HEK293 (cell line): ENCODE measurements around the gene TMC3.

Source experiments
- CTCF ChIA-PET: fragments of 350-600 bp; formaldehyde crosslinking; extraction: SDS; loops from one replicate; lab custom pipeline; 2021; ENCODE audit warnings: antibody characterized with exemption; lab: Yijun Ruan, JAX
- POLR2A ChIA-PET: fragments of 300-600 bp; formaldehyde crosslinking; extraction: SDS; loops from one replicate; lab custom pipeline; 2020; ENCODE audit warnings: antibody characterized with exemption, inconsistent platforms; lab: Yijun Ruan, JAX
- H3K27ac ChIP-seq: fragments of 200-500 bp; sonication (Bioruptor generic); 2 replicates; pipeline ENCODE4 v1.5.1; 2014; ENCODE audit warnings: low read depth, low read length, control low read depth, inconsistent platforms; ENCODE audit errors: extremely low read depth
- H3K36me3 ChIP-seq, 2 experiments: fragments of 200-500 bp in 1 of 2; sonication (Bioruptor generic) in 1 of 2; 1 replicate in 1 of 2; 2 replicates in 1 of 2; pipeline ENCODE4 v1.5.1; 2014 to 2017; ENCODE audit warnings: inconsistent platforms in 2 of 2, low read length in 2 of 2; ENCODE audit not compliant: control insufficient read depth in 2 of 2, insufficient read depth in 1 of 2
- H3K4me1 ChIP-seq: fragments of 200-500 bp; sonication (Bioruptor generic); 2 replicates; pipeline ENCODE4 v1.5.1; 2014; ENCODE audit warnings: mild to moderate bottlenecking, low read length, inconsistent platforms; ENCODE audit not compliant: control insufficient read depth, insufficient read depth
- H3K4me3 ChIP-seq: 2 replicates; pipeline ENCODE4 v1.5.1; 2011; ENCODE audit warnings: low read depth, mild to moderate bottlenecking, control low read depth, low read length, moderate library complexity
- H3K9me3 ChIP-seq: fragments of 200-500 bp; sonication (Bioruptor generic); 2 replicates; pipeline ENCODE4 v1.5.1; 2014; ENCODE audit warnings: low read depth, low read length, inconsistent platforms; ENCODE audit not compliant: control insufficient read depth, insufficient read depth
- HOXD13 ChIP-seq: sonication (generic); formaldehyde crosslinking; IDR thresholded peaks from 2 replicates; pipeline ENCODE4 v1.8.0; 2022; ENCODE audit warnings: missing genetic modification reagents, borderline replicate concordance
- MYNN ChIP-seq: fragments of 450-650 bp; formaldehyde crosslinking; IDR thresholded peaks from 2 replicates; pipeline ENCODE4 v1.5.1; 2016; ENCODE audit warnings: missing biosample characterization, missing genetic modification characterization, borderline replicate concordance
- PRDM1 ChIP-seq: fragments of 450-650 bp; formaldehyde crosslinking; IDR thresholded peaks from 2 replicates; pipeline ENCODE4; 2016; ENCODE audit warnings: missing biosample characterization, missing genetic modification characterization
- ZFP3 ChIP-seq: fragments of 450-650 bp; formaldehyde crosslinking; IDR thresholded peaks from 2 replicates; pipeline ENCODE4 v1.5.1; 2016; ENCODE audit warnings: low read depth, missing biosample characterization, missing genetic modification characterization
- ZIC2 ChIP-seq: fragments of 450-650 bp; formaldehyde crosslinking; IDR thresholded peaks from 2 replicates; pipeline ENCODE4 v1.5.1; 2016; ENCODE audit warnings: missing biosample characterization, missing genetic modification characterization
- ZNF138 ChIP-seq: fragments of 450-650 bp; formaldehyde crosslinking; IDR thresholded peaks from 2 replicates; pipeline ENCODE4 v1.5.1; 2016; ENCODE audit warnings: missing biosample characterization, missing genetic modification characterization, borderline replicate concordance
- ZNF211 ChIP-seq: fragments of 450-650 bp; formaldehyde crosslinking; IDR thresholded peaks from 2 replicates; pipeline ENCODE4 v1.5.1; 2016; ENCODE audit warnings: low read depth, missing biosample characterization, missing genetic modification characterization
- ZNF23 ChIP-seq: fragments of 450-650 bp; formaldehyde crosslinking; IDR thresholded peaks from 2 replicates; pipeline ENCODE4 v1.5.1; 2016; ENCODE audit warnings: missing biosample characterization, missing genetic modification characterization, borderline replicate concordance
- ZNF274 ChIP-seq, 2 experiments: fragments of 200-500 bp in 1 of 2; fragments of 450-650 bp in 1 of 2; sonication (Bioruptor generic) in 1 of 2; formaldehyde crosslinking in 1 of 2; IDR thresholded peaks; 2 replicates each; pipeline versions ENCODE4 v1.5.1 to v1.6.1; 2014 to 2016; ENCODE audit warnings: borderline replicate concordance in 1 of 2, inconsistent platforms in 1 of 2, low read length in 1 of 2, missing biosample characterization in 1 of 2, missing genetic modification characterization in 1 of 2
- ZNF311 ChIP-seq: fragments of 450-650 bp; formaldehyde crosslinking; IDR thresholded peaks from 2 replicates; pipeline ENCODE4 v1.5.1; 2017; ENCODE audit warnings: missing biosample characterization, missing genetic modification characterization, borderline replicate concordance
- ZNF335 ChIP-seq: fragments of 450-650 bp; formaldehyde crosslinking; conservative IDR thresholded peaks from 2 replicates; pipeline ENCODE4 v1.5.1; 2016; ENCODE audit warnings: missing biosample characterization, missing genetic modification characterization
- ZNF404 ChIP-seq: fragments of 450-650 bp; formaldehyde crosslinking; IDR thresholded peaks from 2 replicates; pipeline ENCODE4 v1.5.1; 2017; ENCODE audit warnings: missing biosample characterization, missing genetic modification characterization
- ZNF416 ChIP-seq: fragments of 450-650 bp; formaldehyde crosslinking; IDR thresholded peaks from 2 replicates; pipeline ENCODE4 v1.5.1; 2016; ENCODE audit warnings: missing biosample characterization, missing genetic modification characterization
- ZNF433 ChIP-seq: fragments of 450-650 bp; formaldehyde crosslinking; IDR thresholded peaks from 2 replicates; pipeline ENCODE4 v1.5.1; 2016; ENCODE audit warnings: missing biosample characterization, missing genetic modification characterization, low read depth
- ZNF510 ChIP-seq: fragments of 450-650 bp; formaldehyde crosslinking; IDR thresholded peaks from 2 replicates; pipeline ENCODE4 v1.5.1; 2018; ENCODE audit warnings: mild to moderate bottlenecking, missing genetic modification characterization, missing biosample characterization; ENCODE audit not compliant: insufficient replicate concordance
- ZNF660 ChIP-seq: fragments of 450-650 bp; IDR thresholded peaks from 2 replicates; pipeline ENCODE4 v1.5.1; 2018; ENCODE audit warnings: missing biosample characterization, mild to moderate bottlenecking, missing genetic modification characterization
- TF ChIP-seq, protein P1 (sequence below): IDR thresholded peaks from 2 replicates; pipeline ENCODE4 v1.6.1; 2011; ENCODE audit warnings: mild to moderate bottlenecking, low read depth, low read length, borderline replicate concordance
- TF ChIP-seq, protein P2 (sequence below): fragments of 450-650 bp; formaldehyde crosslinking; IDR thresholded peaks from 2 replicates; pipeline ENCODE4 v1.5.1; 2016; ENCODE audit warnings: missing biosample characterization, missing genetic modification characterization
- TF ChIP-seq, protein P3 (sequence below): fragments of 450-650 bp; formaldehyde crosslinking; IDR thresholded peaks from 2 replicates; pipeline ENCODE4 v1.5.1; 2016; ENCODE audit warnings: missing biosample characterization, missing genetic modification characterization

Gene TMC3

DNA sequence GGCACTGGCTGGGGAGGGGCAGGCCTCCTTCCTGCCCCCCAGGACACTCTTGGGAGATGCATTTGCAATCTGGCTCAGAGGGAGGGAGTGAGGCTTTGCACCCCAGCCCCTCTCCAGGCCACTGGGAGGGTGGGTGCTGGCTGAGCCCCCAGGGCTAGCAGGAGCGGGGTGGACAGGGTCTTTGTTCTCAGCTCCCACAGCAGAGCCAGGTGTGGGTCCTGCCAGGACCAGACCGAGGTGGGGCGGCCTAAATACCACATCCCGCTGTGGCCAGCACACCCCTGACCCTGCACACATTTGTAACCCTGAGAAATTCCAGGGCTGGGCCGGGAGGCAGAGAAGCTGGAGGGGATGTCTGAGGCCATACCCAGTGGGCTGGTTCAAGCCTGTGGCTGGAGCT is 91.1 kb downstream of the TMC3 start (continued):
- TF ChIP-seq, protein P1, sequence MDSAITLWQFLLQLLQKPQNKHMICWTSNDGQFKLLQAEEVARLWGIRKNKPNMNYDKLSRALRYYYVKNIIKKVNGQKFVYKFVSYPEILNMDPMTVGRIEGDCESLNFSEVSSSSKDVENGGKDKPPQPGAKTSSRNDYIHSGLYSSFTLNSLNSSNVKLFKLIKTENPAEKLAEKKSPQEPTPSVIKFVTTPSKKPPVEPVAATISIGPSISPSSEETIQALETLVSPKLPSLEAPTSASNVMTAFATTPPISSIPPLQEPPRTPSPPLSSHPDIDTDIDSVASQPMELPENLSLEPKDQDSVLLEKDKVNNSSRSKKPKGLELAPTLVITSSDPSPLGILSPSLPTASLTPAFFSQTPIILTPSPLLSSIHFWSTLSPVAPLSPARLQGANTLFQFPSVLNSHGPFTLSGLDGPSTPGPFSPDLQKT = no peak
- TF ChIP-seq ZIC2 (tag by site-specific recombination) = no peak

DNA sequence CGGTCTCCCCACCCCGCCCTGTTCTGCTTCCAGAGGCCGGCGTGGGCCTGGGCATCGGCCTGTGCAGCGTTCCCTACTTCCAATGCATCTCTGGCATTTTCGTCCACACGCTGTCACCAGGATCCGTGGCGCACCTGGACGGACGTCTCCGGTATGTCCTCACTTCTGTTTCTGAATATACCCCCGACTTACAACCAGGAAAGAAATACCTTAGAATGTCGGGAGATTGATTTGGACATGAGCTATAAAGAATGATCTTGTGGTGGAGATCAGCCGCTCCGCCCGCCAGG is 91.5 kb downstream of the TMC3 start:
- Histone ChIP-seq H3K4me3 (no peak overlapping the region), H3K9me3 (no peaks in the 10 kb centered on the region), H3K36me3 (no peaks in the 10 kb centered on the region), H3K4me1 (0 out of 2 replicates have a peak, but pooled peaks cover 2% of the 10 kb centered on the region), H3K27ac (no peak overlapping the region)
- ChIA-PET CTCF (interaction anchor here (1.0 to 2.0 kb wide), 3 partner anchors 8 to 16 kb away, joined by 4 to 7 read pairs (median 6); no protein-coding TSS in a partner anchor), POLR2A (no interaction called here)
- TF ChIP-seq ZNF23 (tag by site-specific recombination) (no peak), ZNF510 (tag by site-specific recombination) (no peak), ZNF211 (no peak), ZNF404 (no peak), ZNF274 (IDR thresholded peaks at IDR 0.05; ENCODE audit: low read length) (no peak), ZNF274 (tag by site-specific recombination; IDR thresholded peaks at IDR 0.05; ENCODE audit: borderline replicate concordance) (no peak), ZNF335 (no peak), ZNF433 (tag by site-specific recombination) (no peak), ZNF416 (tag by site-specific recombination) (no peak), ZNF311 (no peak)

DNA sequence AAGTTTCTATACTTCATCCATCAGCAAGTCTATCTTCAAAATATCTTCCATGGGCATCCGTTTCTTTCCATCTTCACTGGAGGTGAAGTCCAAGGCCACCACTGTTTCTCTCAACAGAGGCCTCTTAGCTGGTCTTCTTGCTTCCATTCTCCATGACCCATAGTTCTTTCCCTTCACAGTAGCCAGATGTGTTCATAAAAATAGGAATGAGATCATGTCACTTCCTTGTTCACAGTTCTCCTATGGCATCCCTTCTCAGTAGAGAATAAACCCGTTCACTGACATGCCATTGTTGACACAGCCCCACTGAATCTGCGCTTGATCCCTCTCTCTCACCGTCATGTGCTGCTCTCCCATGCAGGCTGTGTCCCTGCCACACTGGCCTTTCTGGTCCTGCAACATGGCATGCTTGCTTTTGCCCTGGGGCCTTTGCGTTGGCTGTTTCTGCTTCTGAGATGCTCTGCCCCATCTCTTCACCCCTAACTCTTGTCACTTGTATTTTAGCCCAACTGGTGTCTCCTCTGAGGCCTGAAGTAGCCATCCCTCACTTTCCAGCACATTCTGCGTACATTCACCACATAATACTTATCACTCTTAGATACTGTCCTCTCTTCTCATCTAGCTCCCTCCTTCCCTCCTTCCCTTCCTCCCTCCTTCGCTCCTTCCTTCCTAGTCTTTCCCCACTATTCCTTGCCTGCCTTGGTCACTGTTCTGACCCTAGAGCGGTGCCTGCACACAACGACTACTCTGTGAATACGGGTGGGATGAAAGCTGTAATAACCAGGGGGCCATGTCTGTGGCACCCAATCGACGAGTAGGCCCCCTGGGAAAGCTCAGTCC is 92.0 kb downstream of the TMC3 start:
- Histone ChIP-seq H3K4me1 (0 out of 2 replicates have a peak, but pooled peaks cover 2% of the 10 kb centered on the region), H3K36me3 (no peaks in the 10 kb centered on the region), H3K27ac (no peak overlapping the region), H3K4me3 (no peak overlapping the region), H3K9me3 (no peaks in the 10 kb centered on the region; the same call in 1 of the 2 replicates)
- ChIA-PET CTCF (interaction anchor here (1.5 to 4.3 kb wide), 3 partner anchors 8 to 118 kb away, joined by 6 to 44 read pairs (median 7); no protein-coding TSS in a partner anchor), POLR2A (no interaction called here)
- TF ChIP-seq MYNN (tag by site-specific recombination) = no peak
- TF ChIP-seq, protein P2, sequence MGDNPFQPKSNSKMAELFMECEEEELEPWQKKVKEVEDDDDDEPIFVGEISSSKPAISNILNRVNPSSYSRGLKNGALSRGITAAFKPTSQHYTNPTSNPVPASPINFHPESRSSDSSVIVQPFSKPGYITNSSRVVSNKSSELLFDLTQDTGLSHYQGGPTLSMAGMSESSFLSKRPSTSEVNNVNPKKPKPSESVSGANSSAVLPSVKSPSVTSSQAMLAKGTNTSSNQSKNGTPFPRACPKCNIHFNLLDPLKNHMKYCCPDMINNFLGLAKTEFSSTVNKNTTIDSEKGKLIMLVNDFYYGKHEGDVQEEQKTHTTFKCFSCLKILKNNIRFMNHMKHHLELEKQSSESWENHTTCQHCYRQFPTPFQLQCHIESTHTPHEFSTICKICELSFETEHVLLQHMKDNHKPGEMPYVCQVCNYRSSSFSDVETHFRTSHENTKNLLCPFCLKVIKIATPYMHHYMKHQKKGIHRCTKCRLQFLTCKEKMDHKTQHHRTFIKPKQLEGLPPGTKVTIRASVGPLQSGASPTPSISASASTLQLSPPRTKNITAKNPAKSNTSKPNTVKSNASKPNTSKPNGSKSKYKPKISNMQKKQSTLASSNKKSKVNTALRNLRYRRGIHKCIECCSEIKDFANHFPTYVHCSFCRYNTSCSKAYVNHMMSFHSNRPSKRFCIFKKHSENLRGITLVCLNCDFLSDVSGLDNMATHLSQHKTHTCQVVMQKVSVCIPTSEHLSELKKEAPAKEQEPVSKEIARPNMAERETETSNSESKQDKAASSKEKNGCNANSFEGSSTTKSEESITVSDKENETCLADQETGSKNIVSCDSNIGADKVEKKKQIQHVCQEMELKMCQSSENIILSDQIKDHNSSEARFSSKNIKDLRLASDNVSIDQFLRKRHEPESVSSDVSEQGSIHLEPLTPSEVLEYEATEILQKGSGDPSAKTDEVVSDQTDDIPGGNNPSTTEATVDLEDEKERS (tag by site-specific recombination) = no peak
- TF ChIP-seq, protein P3, sequence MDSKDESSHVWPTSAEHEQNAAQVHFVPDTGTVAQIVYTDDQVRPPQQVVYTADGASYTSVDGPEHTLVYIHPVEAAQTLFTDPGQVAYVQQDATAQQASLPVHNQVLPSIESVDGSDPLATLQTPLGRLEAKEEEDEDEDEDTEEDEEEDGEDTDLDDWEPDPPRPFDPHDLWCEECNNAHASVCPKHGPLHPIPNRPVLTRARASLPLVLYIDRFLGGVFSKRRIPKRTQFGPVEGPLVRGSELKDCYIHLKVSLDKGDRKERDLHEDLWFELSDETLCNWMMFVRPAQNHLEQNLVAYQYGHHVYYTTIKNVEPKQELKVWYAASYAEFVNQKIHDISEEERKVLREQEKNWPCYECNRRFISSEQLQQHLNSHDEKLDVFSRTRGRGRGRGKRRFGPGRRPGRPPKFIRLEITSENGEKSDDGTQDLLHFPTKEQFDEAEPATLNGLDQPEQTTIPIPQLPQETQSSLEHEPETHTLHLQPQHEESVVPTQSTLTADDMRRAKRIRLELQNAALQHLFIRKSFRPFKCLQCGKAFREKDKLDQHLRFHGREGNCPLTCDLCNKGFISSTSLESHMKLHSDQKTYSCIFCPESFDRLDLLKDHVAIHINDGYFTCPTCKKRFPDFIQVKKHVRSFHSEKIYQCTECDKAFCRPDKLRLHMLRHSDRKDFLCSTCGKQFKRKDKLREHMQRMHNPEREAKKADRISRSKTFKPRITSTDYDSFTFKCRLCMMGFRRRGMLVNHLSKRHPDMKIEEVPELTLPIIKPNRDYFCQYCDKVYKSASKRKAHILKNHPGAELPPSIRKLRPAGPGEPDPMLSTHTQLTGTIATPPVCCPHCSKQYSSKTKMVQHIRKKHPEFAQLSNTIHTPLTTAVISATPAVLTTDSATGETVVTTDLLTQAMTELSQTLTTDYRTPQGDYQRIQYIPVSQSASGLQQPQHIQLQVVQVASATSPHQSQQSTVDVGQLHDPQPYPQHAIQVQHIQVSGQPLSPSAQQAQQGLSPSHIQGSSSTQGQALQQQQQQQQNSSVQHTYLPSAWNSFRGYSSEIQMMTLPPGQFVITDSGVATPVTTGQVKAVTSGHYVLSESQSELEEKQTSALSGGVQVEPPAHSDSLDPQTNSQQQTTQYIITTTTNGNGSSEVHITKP (tag by site-specific recombination) = no peak
- no peak for TF ChIP-seq ZNF660 (tag by site-specific recombination)
- no peak for TF ChIP-seq HOXD13 (CRISPR knock-in tag)
- TF ChIP-seq PRDM1 (tag by site-specific recombination) = no peak
- no peak for TF ChIP-seq ZFP3 (tag by site-specific recombination)
- TF ChIP-seq ZNF138 (tag by site-specific recombination) = no peak
